ENCODE measurements around the gene TGIF1.
A peak's percentile ranks its signal among the peaks of the same experiment; 100 is the strongest.

TGIF1 gene

DNA sequence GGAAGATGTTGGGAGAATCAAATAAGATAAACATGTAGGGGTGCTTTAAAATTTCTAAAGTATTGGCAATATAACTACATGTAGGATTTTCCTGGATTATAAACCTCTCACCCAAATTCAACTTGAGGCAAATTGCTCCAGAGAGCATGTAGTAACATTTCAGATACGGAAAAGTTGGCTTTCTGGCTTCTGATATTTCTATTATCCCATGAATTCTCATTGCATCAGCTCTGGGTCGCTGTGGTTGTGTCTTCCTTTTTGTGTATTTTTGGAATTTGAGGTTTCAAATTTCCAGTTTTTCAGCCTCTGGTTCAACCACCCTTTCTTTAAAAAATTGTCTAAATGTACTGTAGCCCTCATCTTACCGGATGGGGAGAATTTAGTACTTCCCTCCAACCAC, 32.3 kb downstream of the TGIF1 start:
- H3K9ac ChIP-seq = no peak overlapping the region
- no peak overlapping the region for H3K4me3 ChIP-seq

DNA sequence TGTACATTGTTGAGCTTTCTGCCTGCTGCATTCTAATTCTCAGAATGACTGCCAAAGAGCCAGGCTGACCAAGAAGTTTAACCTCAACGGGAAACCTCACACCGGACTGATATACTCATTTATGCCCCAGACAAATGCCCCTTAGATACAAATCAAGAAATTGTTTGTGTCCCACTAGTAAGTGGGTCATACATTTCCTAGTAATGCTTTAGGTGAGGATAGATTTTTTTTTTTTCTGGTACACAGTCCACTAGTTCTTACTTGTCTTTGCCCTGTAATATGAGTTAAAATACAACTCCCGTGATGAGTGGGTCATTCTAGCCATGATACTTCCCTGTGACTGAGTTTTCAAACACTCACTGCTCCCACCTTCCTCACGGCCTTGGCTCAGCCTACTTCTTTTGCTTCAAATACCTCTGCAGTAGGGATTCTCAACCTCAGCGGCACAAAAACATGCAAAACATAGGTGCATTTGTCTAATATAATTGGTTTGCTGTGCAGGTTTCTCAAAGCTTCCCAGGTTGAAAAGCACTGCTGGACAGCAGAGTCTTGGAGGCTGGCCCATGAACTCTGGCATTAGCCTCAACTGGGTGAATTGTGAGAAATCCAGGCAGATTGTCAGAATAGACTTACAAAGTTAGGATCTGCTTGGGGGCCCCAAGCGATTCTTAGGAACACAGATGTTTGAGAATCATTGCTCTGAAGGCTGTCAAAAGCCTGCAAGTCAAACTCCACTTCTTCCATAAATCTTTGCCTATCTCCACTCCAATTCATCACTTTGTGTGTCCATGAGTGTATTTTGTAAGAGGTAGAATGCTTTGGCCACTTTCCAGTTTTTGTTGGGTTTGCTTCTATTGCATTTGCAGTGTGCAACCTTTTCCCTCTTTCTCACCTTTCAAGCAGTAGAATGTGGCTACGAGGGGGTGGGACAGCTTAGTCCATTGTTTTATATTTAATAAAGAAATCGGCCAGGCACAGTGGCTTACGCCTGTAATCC, 35.5 kb downstream of the TGIF1 start:
- no peak for TF ChIP-seq Cebpa-rat (IDR thresholded peaks at IDR 0.05)
- no peak overlapping the region for H3K4me3 ChIP-seq
- no peaks in the 10 kb centered on the region for H3K27me3 ChIP-seq
- H3K4me1 ChIP-seq = peaks cover 10 to 26% (median 18%) of the 10 kb centered on the region in 10 experiments
- no peak overlapping the region for H3K9ac ChIP-seq
- H4K20me1 ChIP-seq = no peaks in the 10 kb centered on the region
- no peaks in the 10 kb centered on the region for H3K36me3 ChIP-seq
- no peak overlapping the region for H3K27ac ChIP-seq
- H3K9me3 ChIP-seq (replicated peaks in 1 of 11) = no peaks in the 10 kb centered on the region
- H3K4me2 ChIP-seq = peak overlapping the region in 9 of 11 experiments; percentile 40 to 68 (median 62); a peak in 12 of 22 replicates

More for the DNA sequence above, 32.3 kb downstream of the TGIF1 start:
- H3K4me1 ChIP-seq = peaks cover 10 to 21% (median 16%) of the 10 kb centered on the region in 10 experiments
- H3K9me3 ChIP-seq (replicated peaks in 1 of 11) = no peaks in the 10 kb centered on the region
- H3K27ac ChIP-seq = no peak overlapping the region
- TF ChIP-seq Cebpa-rat (IDR thresholded peaks at IDR 0.05) = no peak
- H3K4me2 ChIP-seq = no peak overlapping the region
- no peaks in the 10 kb centered on the region for H3K36me3 ChIP-seq
- H3K27me3 ChIP-seq = no peaks in the 10 kb centered on the region
- no peaks in the 10 kb centered on the region for H4K20me1 ChIP-seq

DNA sequence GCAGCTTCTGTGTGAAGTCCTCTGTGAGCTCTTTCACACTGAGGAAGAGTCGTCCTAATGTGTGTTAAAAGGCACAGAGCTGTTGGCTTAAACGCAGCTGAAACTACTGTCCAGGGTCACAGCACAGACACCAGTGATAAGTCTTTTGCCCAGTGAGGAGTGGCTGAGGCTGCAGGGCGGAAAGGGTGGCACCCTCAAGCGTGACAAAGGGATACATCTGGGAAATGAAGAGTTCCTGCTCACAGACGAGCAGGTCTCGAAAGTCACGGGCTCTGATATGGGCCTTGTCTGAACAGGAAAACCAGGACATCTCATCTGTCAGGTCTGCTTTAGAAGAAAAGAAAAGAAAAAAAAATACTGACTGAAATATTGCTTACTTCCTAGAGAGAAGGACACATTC, 36.5 kb downstream of the TGIF1 start:
- H3K4me1 ChIP-seq = peaks cover 10 to 26% (median 18%) of the 10 kb centered on the region in 10 experiments
- no peaks in the 10 kb centered on the region for H4K20me1 ChIP-seq
- H3K9me3 ChIP-seq (replicated peaks in 1 of 11) = no peaks in the 10 kb centered on the region
- H3K9ac ChIP-seq = peak overlapping the region in 3 of 11 experiments; percentile 0 to 32 (median 12); a peak in 4 of 22 replicates
- H3K27me3 ChIP-seq = no peaks in the 10 kb centered on the region
- H3K27ac ChIP-seq = peak overlapping the region in 6 of 11 experiments; percentile 3 to 48 (median 10); a peak in 7 of 22 replicates
- H3K36me3 ChIP-seq = no peaks in the 10 kb centered on the region
- peak overlapping the region; percentile 40 to 68 (median 62) for H3K4me2 ChIP-seq
- TF ChIP-seq Cebpa-rat (IDR thresholded peaks at IDR 0.05) = no peak
- H3K4me3 ChIP-seq = no peak overlapping the region

GRCh38 chr18:3489462-3489861, 39.5 kb downstream of the TGIF1 start:
- H3K9ac ChIP-seq = no peak overlapping the region
- no peaks in the 10 kb centered on the region for H3K27me3 ChIP-seq
- H3K4me3 ChIP-seq = no peak overlapping the region
- peak overlapping the region in 2 of 11 experiments; percentile 6 to 13; a peak in 1 of 22 replicates for H3K4me2 ChIP-seq
- no peaks in the 10 kb centered on the region for H3K36me3 ChIP-seq
- H3K4me1 ChIP-seq = peaks cover 25 to 43% (median 28%) of the 10 kb centered on the region in 10 experiments
- H3K27ac ChIP-seq = no peak overlapping the region
- no peaks in the 10 kb centered on the region for H3K9me3 ChIP-seq (replicated peaks in 1 of 11)
- H4K20me1 ChIP-seq = no peaks in the 10 kb centered on the region
- TF ChIP-seq Cebpa-rat (IDR thresholded peaks at IDR 0.05) = no peak

DNA sequence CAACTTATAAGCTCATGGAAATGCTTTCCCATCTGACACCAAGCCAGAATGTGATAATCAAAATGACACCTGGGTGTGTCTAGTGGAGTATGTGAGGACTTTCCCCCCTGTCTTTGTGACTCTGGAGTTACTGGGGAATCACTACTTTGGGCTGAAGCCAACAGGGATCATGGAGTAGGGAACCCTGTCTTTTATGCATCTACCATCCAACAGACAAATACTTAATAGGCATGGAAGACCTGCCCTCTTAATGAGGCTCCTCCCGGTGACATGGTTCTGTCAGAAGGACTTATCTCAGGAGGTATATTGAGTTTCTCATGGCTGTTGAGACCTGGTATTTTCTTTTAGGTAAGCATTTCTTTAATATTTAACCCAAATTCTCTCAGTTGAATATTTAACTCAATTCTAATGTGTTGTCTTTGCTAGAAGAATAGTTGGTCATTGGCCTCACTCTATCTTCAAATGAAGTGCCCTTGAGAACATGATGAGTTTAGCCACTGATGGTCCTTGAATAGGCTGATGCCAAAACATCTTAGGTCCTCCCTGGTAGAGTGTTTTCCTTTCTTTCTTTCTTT, 42.1 kb downstream of the TGIF1 start:
- no peaks in the 10 kb centered on the region for H3K9me3 ChIP-seq (replicated peaks in 1 of 11)
- H3K9ac ChIP-seq = no peak overlapping the region
- H3K36me3 ChIP-seq = no peaks in the 10 kb centered on the region
- TF ChIP-seq Cebpa-rat (IDR thresholded peaks at IDR 0.05) = no peak
- peaks cover 0 to 6% (median under 1%) of the 10 kb centered on the region in 11 experiments; a peak in 9 of 22 replicates for H3K27me3 ChIP-seq
- H3K4me1 ChIP-seq = peaks cover 11 to 30% (median 16%) of the 10 kb centered on the region in 10 experiments; a peak in 19 of 20 replicates
- no peak overlapping the region for H3K4me2 ChIP-seq
- H3K27ac ChIP-seq = no peak overlapping the region
- H3K4me3 ChIP-seq = no peak overlapping the region
- no peaks in the 10 kb centered on the region for H4K20me1 ChIP-seq

DNA sequence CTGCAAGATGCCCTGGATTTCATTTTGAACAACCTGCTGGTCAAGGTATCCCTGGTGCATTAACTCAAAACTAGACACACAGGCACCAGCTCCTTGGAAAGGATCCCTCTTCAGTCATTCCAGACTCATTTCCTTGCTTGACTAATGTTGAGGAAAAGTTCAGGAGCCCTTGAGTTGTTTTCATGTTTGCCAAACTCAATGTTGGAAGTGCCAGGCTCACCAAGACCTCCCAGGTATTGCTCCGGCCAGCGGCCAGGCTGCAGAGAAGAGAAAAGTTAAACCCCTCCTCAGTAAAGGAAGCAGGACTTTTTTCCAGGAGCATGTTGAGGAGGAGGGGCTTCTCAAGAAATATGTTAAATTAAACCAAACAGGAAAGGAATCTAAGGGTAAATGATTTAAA, 42.7 kb downstream of the TGIF1 start:
- no peak for TF ChIP-seq Cebpa-rat (IDR thresholded peaks at IDR 0.05)

DNA sequence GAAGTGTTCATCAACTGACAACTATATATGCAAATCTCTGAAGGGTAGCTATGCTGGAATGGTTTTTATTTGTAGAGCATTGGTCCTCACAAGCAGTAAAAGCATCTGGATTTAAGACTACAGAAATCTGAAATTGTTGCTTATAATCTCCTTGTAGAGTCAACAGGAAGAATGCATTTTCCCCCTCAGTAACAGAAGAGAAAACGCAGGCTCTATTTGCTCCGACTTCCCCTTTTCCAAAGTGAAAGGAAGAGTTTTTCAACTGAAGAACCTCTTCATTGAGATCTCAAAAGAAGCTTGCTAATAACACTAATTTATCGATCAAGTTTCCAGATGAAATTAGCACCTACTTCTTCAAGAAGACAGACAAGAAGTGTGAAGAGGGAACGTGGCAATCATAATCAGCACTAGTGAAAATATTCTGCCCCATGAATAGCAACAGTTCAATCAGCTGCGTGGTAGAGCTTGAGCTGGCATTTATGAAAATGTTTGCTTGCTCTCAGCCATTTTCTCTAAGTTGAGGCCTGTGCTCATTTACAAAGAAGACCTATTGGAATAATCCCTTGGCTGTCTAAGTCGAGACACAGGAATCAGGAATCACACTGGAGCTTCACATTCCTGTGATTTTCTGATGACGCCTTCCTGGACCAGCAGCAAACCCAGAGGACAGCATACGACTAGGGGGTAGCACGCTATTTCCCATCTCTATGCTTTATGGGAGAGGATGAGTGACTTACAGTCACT, 43.7 kb downstream of the TGIF1 start:
- Histone ChIP-seq H4K20me1 (no peaks in the 10 kb centered on the region), H3K27ac (peak overlapping the region in 6 of 11 experiments; percentile 9 to 54 (median 32); a peak in 9 of 22 replicates), H3K4me3 (peak overlapping the region in 1 of 10 experiments; percentile 29; a peak in 2 of 20 replicates), H3K9me3 (replicated peaks in 1 of 11) (no peaks in the 10 kb centered on the region), H3K4me1 (peaks cover 9 to 22% (median 16%) of the 10 kb centered on the region in 10 experiments; a peak in 18 of 20 replicates), H3K27me3 (peaks cover 12 to 22% (median 16%) of the 10 kb centered on the region in 11 experiments), H3K4me2 (peak overlapping the region; percentile 31 to 81 (median 47)), H3K9ac (peak overlapping the region in 5 of 11 experiments; percentile 7 to 60 (median 17); a peak in 6 of 22 replicates), H3K36me3 (no peaks in the 10 kb centered on the region)
- TF ChIP-seq Cebpa-rat (IDR thresholded peaks at IDR 0.05) = no peak

More for the DNA sequence above, 42.7 kb downstream of the TGIF1 start:
- peak overlapping the region in 7 of 11 experiments; percentile 1 to 81 (median 47); a peak in 9 of 22 replicates for H3K4me2 ChIP-seq
- no peak overlapping the region for H3K27ac ChIP-seq
- no peak overlapping the region for H3K4me3 ChIP-seq
- H3K9me3 ChIP-seq (replicated peaks in 1 of 11) = no peaks in the 10 kb centered on the region
- no peak overlapping the region for H3K9ac ChIP-seq
- no peaks in the 10 kb centered on the region for H3K36me3 ChIP-seq
- peaks cover 3 to 12% (median 6%) of the 10 kb centered on the region in 11 experiments for H3K27me3 ChIP-seq
- H3K4me1 ChIP-seq = peaks cover 9 to 25% (median 16%) of the 10 kb centered on the region in 10 experiments; a peak in 16 of 20 replicates
- H4K20me1 ChIP-seq = no peaks in the 10 kb centered on the region

DNA sequence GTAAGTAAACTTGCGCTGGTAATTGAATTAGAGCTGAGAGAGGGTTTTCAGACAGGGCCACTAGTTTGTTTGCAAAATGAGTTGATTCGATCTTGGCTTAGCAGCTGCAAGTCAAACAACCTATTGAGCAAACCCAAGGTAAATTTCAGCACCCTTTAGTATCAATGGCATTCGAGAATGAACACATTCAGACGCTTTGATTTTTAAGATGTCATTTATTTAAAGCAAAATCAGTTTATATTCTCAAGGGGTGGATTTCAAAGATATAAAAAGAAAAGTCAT, 44.2 kb downstream of the TGIF1 start:
- Histone ChIP-seq H3K27ac (no peak overlapping the region; a peak in 1 of 22 replicates), H3K36me3 (no peaks in the 10 kb centered on the region), H3K9me3 (replicated peaks in 1 of 11) (no peaks in the 10 kb centered on the region), H3K27me3 (peaks cover 17 to 27% (median 21%) of the 10 kb centered on the region in 11 experiments), H3K4me1 (peaks cover 11 to 27% (median 17%) of the 10 kb centered on the region in 10 experiments), H4K20me1 (0 out of 22 replicates have a peak, but pooled peaks cover 0 to 2% (median 0%) of the 10 kb centered on the region in 11 experiments), H3K4me3 (no peak overlapping the region), H3K9ac (no peak overlapping the region; a peak in 1 of 22 replicates), H3K4me2 (peak overlapping the region in 8 of 11 experiments; percentile 31 to 81 (median 52); a peak in 11 of 22 replicates)
- no peak for TF ChIP-seq Cebpa-rat (IDR thresholded peaks at IDR 0.05)
